Measurements from ENCODE around the gene MTCL1. TPM values are rescaled to one million over a fixed set of nuclear protein-coding genes. Genes with fewer than 3 reads are reported as not detected.

MTCL1 gene
- total and polyA plus RNA-seq, 4 donors, result 0.65 to 5.4 (median 1.4) TPM

GRCh38 chr18:8769509-8770095, 64.2 kb downstream of the MTCL1 start:
- DNase-seq (ENCODE audit: low spot score), result no peak
- no peak overlapping the region for H3K4me3 ChIP-seq (ENCODE audit: low read depth in 1 of 3, low read length in 3 of 3)
- no peak for TF ChIP-seq TAF1 (conservative IDR thresholded peaks at IDR 0.05)
- no peak for TF ChIP-seq EGR1 (IDR thresholded peaks at IDR 0.05; ENCODE audit: low read depth in 2 of 2)
- TF ChIP-seq FOXA1 (IDR thresholded peaks at IDR 0.05), result no peak
- TF ChIP-seq RXRA (IDR thresholded peaks at IDR 0.05), result no peak
- no peak for TF ChIP-seq REST (IDR thresholded peaks at IDR 0.05)
- TF ChIP-seq GABPA (IDR thresholded peaks at IDR 0.05 in 1 of 2, conservative IDR thresholded peaks at IDR 0.05 in 1 of 2), result no peak
- no peak for TF ChIP-seq JUND (IDR thresholded peaks at IDR 0.05)
- no peak for TF ChIP-seq RAD21 (IDR thresholded peaks at IDR 0.05)
- no peak for TF ChIP-seq ATF3 (IDR thresholded peaks at IDR 0.05)
- no peaks in the 10 kb centered on the region for H3K36me3 ChIP-seq (ENCODE audit: control insufficient read depth in 4 of 4, insufficient read depth in 3 of 4, low read depth in 1 of 4, low read length in 3 of 4)
- no peak overlapping the region for H3K9ac ChIP-seq (ENCODE audit: low read depth in 1 of 2, low read length in 2 of 2)
- H3K27me3 ChIP-seq (ENCODE audit: control insufficient read depth in 4 of 4, insufficient read depth in 4 of 4, low read length in 3 of 4), result no peaks in the 10 kb centered on the region
- WGBS, result 84% methylated on average over 3 of the region's 3 CpGs
- no peak overlapping the region for H3K27ac ChIP-seq (ENCODE audit: low read depth in 1 of 2, low read length in 2 of 2)
- no peaks in the 10 kb centered on the region for H3K4me1 ChIP-seq (ENCODE audit: control insufficient read depth in 4 of 4, insufficient read depth in 4 of 4, low read length in 3 of 4)
- no peaks in the 10 kb centered on the region for H3K9me3 ChIP-seq (ENCODE audit: control insufficient read depth in 4 of 4, low read length in 3 of 4)

- Histone ChIP-seq H3K9ac (ENCODE audit: low read depth in 1 of 2, low read length in 2 of 2) (no peak overlapping the region), H3K9me3 (ENCODE audit: control insufficient read depth in 4 of 4, low read length in 3 of 4) (no peaks in the 10 kb centered on the region), H3K27me3 (ENCODE audit: control insufficient read depth in 4 of 4, insufficient read depth in 4 of 4, low read length in 3 of 4) (no peaks in the 10 kb centered on the region), H3K4me1 (ENCODE audit: control insufficient read depth in 4 of 4, insufficient read depth in 4 of 4, low read length in 3 of 4) (no peaks in the 10 kb centered on the region), H3K27ac (ENCODE audit: low read depth in 1 of 2, low read length in 2 of 2) (no peak overlapping the region), H3K4me3 (ENCODE audit: low read depth in 1 of 3, low read length in 3 of 3) (no peak overlapping the region), H3K36me3 (ENCODE audit: control insufficient read depth in 4 of 4, insufficient read depth in 3 of 4, low read depth in 1 of 4, low read length in 3 of 4) (no peaks in the 10 kb centered on the region)
- 78% methylated on average over 1 of the region's 1 CpG for WGBS
- no peak for TF ChIP-seq RXRA (IDR thresholded peaks at IDR 0.05)
- no peak for TF ChIP-seq SP1 (IDR thresholded peaks at IDR 0.05)
- TF ChIP-seq ATF3 (IDR thresholded peaks at IDR 0.05), result no peak
- no peak for TF ChIP-seq FOXA1 (IDR thresholded peaks at IDR 0.05)
- TF ChIP-seq HNF4G (IDR thresholded peaks at IDR 0.05), result no peak
- TF ChIP-seq JUND (IDR thresholded peaks at IDR 0.05), result no peak
- TF ChIP-seq HNF4A (conservative IDR thresholded peaks at IDR 0.05), result no peak
- TF ChIP-seq CTCF (IDR thresholded peaks at IDR 0.05; ENCODE audit: low read depth, low read length, missing input control), result no peak
- TF ChIP-seq NR2F2 (IDR thresholded peaks at IDR 0.05), result no peak
- TF ChIP-seq ZBTB33 (IDR thresholded peaks at IDR 0.05), result no peak
- no peak for TF ChIP-seq EGR1 (IDR thresholded peaks at IDR 0.05; ENCODE audit: low read depth in 2 of 2)
- TF ChIP-seq TAF1 (conservative IDR thresholded peaks at IDR 0.05), result no peak
- no peak for TF ChIP-seq MAX (IDR thresholded peaks at IDR 0.05)
- TF ChIP-seq GABPA (IDR thresholded peaks at IDR 0.05 in 1 of 2, conservative IDR thresholded peaks at IDR 0.05 in 1 of 2), result no peak
- no peak for TF ChIP-seq REST (IDR thresholded peaks at IDR 0.05)
- TF ChIP-seq RAD21 (IDR thresholded peaks at IDR 0.05), result no peak
- no peak for DNase-seq (ENCODE audit: low spot score)
These were observed 65.3 kb downstream of the MTCL1 start for GRCh38 chr18:8770657-8771056.
